ENCODE results near the gene DHRSX. TPM values are rescaled to one million over a fixed set of nuclear protein-coding genes. Genes with fewer than 3 reads are reported as not detected.
"Not testable (repeated sequence)": the region's sequence is repeated elsewhere in the genome, so short reads cannot be mapped to it uniquely, and the experiment has no call there.

DHRSX gene
- total RNA-seq, 1 experiment from 2014 or later, result 24.7 TPM

DNA sequence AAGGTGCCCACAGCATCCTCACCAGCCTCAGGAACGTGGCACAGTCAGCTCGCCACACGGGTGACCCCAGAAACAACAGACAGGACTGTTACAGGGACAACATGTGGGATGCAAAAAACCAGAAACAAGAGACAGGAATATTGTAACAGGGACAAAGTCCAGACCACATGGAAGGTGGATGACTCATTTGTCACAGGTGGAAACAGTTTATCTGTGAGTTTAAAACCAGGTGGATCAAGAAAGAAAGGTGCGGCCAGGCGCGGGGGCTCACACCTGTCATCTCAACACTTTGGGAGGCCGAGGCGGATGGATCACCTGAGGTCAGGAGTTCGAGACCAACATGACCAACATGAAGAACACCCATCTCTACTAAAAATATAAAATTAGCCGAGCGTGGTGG lies 23.5 kb downstream of the DHRSX start:
- DNase-seq (ENCODE audit: extremely low read depth, low read depth), result not testable (repeated sequence)

DNA sequence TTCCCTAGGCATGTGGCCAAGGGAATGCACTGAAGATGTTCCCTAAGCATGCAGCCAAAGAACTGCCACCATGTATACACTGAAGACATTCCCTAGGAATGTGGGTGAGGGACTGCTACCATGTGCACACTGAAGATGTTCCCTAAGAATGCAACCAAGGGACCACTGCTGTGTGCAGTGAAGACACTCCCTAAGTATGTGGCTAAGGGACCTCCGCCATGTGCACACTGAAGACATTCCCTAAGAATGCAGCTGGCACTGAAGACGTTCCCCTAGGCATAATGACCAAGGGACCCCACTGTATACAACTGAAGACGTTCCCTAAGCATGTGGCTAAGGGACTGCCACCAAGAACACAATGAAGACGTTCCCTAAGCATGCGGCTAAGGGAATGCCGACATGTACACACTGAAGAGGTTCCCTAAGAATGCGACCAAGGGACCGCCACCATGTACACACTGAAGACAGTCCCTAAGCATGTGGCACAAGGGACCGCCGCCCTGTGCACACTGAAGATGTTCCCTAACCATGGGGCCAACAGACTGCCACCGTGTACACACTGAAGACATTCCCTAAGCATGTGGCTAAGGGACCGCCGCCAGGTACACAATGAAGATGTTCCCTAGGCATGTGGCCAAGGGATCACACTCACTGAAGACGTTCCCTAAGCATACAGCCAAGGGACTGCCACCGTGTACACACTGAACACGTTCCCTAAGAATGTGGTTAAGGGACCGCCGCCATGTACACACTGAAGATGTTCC lies 25.6 kb downstream of the DHRSX start:
- DNase-seq (ENCODE audit: extremely low read depth, low read depth), result no peak

DNA sequence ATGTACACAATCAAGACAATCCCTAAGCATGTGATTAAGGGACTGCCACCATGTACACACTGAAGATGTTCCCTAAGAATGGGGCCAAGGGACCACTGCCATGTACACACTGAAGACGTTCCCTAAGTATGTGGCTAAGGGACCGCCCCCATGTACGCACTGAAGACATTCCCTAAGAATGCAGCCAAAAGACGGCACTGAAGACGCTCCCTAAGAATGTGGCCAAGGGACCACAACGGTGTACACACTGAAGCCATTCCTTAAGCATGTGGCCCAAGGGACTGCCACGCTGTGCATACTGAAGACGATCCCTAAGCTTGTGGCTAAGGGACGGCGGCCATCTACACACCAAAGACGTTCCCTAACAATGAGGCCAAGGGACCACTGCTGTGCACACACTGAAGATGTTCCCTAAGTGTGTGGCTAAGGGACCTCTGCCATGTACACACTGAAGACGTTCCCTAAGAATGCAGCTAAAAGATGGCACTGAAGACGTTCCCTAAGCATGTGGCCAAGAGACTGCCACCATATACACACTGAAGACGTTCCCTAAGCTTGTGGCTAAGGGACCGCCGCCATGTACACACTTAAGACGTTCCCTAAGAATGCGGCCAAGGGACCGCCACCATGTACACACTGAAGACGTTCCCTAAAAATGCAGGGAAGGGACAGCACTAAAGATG lies 26.4 kb downstream of the DHRSX start:
- DNase-seq (ENCODE audit: extremely low read depth, low read depth), result no peak

DNA sequence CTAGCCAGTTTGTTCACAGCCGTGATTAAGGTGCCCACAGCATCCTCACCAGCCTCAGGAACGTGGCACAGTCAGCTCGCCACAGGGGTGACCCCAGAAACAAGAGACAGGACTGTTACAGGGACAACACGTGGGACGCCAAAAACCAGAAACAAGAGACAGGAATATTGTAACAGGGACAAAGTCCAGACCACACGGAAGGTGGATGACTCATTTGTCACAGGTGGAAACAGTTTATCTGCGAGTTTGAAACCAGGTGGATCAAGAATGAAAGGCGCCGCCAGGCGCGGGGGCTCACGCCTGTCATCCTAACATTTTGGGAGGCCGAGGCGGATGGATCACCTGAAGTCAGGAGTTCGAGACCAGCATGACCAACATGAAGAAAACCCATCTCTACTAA lies 27.7 kb downstream of the DHRSX start:
- not testable (repeated sequence) for DNase-seq (ENCODE audit: extremely low read depth, low read depth)

DNA sequence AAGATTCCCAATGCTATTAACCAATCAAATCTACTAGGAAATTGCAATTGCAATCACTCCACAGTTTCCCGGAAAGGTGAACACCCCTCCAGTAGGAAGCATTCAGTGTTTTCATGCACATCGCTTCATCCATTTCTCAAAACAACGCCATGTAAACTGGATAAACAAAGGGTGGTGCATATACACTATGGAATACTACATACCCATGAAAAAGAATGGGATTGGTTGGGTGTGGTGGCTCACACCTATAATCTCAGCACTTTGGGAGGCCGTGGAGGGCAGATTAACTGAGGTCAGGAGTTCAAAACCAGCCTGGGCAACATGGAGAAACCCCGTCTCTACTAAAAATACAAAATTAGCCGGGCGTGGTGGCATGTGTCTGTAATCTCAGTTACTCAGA lies 29.1 kb downstream of the DHRSX start:
- no peak for DNase-seq (ENCODE audit: extremely low read depth, low read depth)

DNA sequence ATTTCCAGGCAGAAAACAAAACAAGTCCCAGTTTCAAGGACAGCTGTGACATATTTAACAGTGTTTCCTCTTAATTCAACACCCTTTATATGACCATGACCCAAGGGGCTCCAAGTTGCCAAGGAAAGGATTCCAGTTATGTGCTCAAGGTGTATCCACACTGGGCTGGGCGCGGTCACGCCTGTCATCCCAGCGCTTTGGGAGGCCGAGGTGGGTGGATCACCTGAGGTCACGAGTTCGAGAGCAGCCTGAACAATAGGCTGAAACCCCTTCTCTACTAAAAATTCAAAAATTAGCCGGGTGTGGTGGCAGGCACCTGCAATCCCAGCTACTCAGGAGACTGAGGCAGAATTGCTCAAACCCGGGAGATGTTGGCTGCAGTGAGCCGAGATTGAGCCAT lies 29.6 kb downstream of the DHRSX start:
- DNase-seq (ENCODE audit: extremely low read depth, low read depth), result not testable (repeated sequence)

DNA sequence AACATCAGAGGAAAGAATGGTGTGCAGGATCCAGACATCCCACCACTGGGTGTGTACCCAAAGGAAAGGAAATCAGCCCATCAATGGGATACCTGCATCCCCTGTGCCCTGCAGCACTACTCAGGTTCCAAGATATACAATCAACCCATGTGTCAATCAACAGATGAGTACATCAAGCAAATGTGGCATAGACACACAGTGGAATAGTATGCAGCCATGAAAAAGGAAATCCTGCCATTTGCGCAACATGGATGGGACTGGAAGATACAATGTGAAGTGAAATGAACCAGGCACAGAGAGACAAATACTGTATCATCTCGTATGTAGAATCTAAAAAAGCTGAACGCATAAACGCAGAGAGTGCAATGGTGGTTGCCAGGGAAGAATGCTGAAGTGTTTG lies 30.9 kb downstream of the DHRSX start:
- not testable (repeated sequence) for DNase-seq (ENCODE audit: extremely low read depth, low read depth)

DNA sequence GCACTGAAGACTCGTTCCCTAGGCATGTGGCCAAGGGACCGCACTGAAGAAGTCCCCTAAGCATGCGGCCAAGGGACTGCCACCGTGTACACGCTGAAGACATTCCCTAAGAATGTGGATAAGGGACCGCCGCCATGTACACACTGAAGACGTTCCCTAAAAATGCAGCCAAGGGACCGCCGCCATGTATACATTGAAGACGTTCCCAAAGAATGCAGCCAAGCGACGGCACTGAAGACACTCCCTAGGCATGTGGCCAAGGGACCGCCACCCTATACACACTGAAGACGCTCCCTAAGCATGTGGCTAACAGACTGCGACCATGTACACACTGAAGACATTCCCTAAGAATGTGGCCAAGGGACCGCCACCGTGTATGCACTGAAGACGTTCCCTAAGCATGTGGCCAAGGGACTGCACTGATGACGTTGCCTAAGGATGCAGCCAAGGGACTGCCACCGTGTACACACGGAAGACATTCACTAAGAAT lies 31.5 kb downstream of the DHRSX start:
- no peak for DNase-seq (ENCODE audit: extremely low read depth, low read depth)

DNA sequence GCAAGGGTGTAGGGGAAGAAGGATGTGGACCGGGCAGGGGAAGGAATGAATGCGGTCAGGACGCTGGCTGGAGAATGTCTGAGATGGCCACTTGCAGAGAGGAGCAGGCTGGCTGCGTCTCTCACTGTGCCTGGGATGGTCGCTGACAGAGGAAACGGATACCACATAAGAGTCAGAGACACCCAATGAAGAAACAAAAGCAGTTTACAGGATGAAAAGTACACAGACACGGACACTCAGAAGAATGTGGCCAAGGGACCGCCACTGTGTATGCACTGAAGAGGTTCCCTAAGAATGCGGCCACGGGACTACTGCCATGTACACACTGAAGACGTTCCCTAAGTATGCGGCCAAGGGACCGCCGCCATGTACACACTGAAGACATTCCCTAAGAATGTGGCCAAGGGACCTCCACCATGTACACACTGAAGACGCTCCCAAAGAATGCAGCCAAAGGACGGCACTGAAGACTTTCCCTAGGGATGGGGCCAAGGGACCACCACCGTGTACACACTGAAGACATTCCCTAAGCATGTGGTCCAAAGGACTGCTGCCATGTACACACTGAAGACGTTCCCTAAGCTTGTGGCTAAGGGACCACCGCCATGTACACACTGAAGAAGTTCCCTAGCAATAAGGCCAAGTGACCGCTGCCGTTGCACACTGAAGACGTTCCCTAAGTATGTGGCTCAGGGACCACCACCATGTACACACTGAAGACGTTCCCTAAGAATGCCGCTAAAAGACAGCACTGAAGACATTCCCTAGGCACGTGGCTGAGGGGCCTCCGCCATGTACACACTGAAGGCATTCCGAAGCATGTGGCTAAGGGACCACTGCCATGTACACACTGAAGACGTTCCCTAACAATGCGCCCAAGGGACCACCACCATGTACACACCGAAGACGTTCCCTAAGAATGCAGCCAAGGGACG lies 32.2 kb downstream of the DHRSX start:
- no peak for DNase-seq (ENCODE audit: extremely low read depth, low read depth)

DNA sequence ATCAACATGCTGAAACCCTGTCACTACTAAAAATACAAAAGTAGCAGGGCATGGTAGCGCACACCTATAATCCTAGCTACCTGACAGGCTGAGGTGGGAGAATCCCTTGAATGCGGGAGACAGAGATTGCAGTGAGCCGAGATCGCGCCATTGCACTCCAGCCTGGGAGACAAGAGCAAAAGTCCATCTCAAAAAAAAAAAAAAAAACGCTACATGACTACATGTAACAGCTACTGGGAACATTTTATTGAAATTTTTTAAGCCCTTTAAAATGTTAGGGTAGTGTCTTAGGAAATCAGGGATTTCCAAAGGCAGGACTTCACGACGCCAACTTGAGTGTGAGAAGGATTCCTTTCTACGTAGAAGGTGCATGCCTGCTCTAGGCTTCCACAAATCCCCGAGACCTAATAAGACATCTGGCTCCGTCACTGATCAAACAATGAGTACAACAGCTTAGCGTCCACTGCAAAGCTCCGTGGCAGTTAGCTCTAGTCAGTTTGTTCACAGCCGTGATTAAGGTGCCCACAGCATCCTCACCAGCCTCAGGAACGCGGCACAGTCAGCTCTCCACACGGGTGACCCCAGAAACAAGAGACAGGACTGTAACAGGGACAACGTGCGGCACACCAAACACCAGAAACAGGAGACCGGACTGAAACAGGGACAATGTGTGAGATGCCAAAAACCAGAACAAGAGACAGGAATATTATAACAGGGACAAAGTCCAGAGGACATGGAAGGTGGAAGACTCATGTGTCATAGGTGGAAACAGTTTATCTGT lies 33.7 kb downstream of the DHRSX start:
- DNase-seq (ENCODE audit: extremely low read depth, low read depth), result no peak

DNA sequence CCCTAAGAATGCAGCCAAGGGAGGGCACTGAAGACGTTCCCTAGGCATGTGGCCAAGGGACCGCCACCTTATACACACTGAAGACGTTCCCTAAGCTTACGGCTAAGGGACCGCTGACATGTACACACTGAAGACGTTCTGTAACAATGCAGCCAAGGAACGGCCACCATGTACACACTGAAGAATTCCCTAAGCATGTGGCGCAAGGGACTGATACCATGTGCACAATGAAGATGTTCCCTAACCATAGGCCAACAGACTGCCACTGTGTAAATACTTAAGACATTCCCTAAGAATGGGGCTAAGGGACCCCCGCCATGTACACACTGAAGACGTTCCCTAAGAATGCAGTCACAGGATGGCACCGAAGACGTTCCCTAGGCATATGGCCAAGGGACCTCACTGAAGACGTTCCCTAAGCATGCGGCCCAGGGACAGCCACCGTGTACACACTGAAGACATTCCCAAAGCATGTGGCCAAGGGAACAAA lies 36.1 kb downstream of the DHRSX start:
- DNase-seq (ENCODE audit: extremely low read depth, low read depth), result no peak

DNA sequence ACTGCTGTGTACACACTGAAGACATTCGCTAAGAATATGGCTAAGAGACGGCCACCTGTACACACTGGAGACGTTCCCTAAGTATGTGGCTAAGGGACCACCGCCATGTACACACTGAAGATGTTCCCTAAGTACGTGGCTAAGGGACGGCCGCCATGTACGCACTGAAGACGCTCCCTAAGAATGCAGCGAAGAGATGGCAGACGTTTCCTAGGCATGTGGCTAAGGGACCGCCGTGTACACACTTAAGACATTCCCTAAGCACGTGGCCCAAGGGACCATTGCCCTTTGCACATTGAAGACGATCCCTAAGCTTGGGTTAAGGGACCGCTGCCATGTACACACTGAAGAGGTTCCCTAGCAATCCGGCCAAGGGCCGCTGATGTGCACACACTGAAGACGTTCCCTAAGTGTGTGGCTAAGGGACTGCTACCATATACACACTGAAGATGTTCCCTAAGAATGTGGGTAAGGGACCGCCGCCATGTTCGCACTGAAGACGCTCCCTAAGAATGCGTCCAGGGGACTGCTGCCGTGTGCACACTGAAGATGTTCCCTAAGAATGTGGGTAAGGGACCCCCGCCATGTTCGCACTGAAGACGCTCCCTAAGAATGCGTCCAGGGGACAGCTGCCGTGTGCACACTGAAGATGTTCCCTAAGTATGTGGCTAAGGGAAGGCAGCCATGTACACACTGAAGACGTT lies 36.7 kb downstream of the DHRSX start:
- DNase-seq (ENCODE audit: extremely low read depth, low read depth), result no peak

DNA sequence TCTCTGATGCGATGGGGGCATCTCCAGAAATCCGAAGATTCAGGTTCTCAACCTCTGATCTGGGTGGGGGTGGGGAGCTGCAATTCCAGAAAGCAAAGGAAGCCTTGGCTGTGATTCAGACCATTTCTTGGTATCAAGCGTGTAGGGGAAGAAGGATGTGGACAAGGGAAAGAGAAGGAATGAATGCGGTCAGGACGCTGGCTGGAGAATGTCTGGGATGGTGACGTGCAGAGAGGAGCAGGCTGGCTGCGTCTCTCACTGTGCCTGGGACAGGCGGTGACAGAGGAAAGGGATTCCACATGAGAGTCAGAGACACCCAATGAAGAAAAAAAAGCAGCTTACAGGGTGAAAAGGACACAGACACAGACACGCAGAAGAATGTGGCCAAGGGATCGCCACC lies 37.3 kb downstream of the DHRSX start:
- DNase-seq (ENCODE audit: extremely low read depth, low read depth), result not testable (repeated sequence)

DNA sequence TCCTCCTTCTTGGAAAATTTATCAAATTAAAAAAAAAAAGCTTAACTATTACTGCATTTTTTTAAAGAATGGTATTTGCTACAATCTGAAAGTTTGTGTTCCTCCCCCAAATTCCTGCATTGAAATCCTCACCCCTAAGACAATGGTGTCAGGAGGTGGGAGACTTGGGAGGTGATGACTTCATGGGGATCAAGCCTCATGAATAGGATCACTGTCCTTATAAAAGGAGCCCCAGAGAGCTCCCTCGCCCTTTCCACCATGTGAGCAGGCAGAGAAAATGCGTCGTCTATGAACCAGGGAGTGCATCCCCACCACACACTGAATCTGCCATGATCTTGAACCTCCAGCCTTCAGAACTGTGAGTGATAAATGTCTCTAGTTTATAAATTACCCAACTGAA lies 38.0 kb downstream of the DHRSX start:
- no peak for DNase-seq (ENCODE audit: extremely low read depth, low read depth)

DNA sequence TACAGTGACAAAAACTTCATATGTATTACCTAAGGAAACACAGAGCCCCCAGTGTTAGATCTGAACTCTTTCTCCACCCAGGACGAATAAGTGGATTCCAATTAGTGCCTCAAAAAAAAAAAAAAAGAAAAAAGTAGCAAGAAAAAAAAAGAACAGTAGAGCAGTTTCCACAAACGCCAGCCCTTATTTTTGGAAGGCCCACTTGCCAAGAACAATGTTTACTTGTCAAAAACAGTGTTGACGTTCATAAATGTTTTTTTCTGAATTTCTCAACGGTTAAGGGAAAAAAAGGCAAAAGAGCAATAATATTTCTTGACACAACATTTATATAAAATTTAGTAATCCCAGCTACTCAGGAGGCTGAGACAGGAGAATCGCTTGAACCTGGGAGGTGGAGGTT lies 38.7 kb downstream of the DHRSX start:
- no peak for DNase-seq (ENCODE audit: extremely low read depth, low read depth)

DNA sequence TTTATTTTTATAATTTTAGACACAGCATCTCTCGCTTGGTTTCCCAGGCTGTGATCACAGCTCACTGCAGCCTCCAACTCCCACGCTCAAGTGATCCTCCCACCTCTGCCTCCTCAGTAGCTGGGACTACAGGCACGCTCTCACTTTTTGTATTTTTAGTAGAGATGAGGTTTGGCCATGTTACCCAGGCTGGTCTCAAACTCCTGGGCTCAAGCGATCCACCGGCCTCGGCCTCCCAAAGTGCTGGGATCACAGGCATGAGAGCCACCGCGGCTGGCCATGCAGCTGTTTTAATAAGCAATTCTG lies 39.1 kb downstream of the DHRSX start:
- DNase-seq (ENCODE audit: extremely low read depth, low read depth), result no peak

DNA sequence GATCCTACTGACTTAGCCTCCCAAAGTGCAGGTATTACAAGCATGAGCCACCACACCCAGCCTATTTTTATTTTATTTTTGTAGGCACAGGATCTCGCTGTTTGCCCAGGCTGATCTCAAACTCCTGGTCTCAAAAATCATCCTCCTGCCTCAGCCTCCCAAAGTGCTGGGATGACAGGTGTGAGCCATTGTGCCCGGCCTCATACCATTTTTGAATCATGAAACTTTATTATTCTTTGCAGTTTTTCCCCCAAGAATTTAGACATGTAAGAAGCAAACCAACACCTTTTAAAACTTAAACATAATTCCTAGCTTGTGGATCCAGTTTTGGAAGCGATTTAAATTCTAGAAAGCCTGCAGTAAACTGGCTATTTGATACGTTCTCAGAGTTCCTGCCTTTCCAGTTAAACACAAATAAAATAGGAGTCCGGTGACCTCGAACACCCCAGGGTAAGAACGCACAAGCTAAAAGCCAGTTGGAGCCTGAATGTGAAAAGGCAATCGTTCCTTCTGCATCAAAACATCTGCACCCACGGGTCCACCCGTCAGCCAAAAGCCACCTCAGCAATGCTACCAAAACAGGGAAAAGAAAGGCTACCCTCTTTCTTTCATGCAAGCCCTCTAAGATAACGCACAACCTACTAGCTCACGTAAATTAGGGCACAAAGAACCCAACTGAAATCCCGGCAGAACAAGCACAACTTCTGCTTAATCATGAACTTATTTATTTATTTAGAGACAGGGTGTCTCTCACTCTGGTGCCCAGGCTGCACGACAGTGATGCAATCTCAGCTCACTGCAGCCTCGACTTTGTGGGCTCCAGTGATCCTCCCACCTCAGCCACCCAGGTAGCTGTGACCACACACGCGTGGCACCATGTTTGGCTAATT lies 39.7 kb downstream of the DHRSX start:
- peak; percentile 11 for DNase-seq (ENCODE audit: extremely low read depth, low read depth)

DNA sequence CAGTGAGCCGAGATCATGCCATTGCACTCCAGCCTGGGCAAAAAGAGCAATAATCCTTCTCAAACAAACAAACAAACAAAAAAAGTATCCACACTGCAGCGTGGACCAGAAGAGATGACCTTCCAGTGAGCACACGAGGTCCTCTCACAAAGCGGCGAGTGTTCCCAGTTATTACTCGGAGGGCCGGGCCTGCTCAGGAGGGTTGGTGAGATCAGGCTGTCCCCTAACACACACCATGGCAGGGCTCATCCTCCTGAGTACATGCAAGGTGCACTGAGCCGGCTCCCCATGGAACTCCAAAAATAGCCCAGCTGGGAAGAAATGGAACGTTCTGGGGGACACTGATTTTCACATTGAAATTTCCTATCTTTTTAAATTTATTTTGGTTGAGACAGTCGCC lies 40.7 kb downstream of the DHRSX start:
- not testable (repeated sequence) for DNase-seq (ENCODE audit: extremely low read depth, low read depth)

DNA sequence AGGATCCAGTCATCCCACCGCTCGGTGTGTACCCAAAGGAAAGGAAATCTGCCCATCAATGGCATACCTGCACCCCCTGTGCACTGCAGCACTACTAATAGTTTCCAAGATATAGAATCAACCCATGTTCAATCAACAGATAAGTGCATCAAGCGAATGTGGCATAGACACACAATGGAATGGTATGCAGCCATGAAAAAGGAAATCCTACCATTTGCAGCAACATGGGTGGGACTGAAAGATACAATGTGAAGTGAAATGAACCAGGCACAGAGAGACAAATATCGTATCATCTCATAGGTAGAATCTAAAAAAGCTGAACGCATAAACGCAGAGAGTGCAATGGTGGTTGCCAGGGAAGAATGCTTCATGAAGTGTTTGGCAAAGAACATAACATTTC lies 42.5 kb downstream of the DHRSX start:
- no peak for DNase-seq (ENCODE audit: extremely low read depth, low read depth)

Data from NCI-H460 (cell line).